ENCODE results near the gene ZBTB48. TPM values are rescaled to one million over a fixed set of nuclear protein-coding genes. Genes with fewer than 3 reads are reported as not detected.
"Not testable (repeated sequence)": the region's sequence is repeated elsewhere in the genome, so short reads cannot be mapped to it uniquely, and the experiment has no call there.

ZBTB48 gene
- total RNA-seq, 1 experiment from 2014 or later = 24.4 TPM

- Mint-ChIP-seq H3K27me3 (ENCODE audit: unreplicated experiment) (no peaks in the 10 kb centered on the region), H3K27ac (ENCODE audit: unreplicated experiment) (no peak overlapping the region), H3K9me3 (ENCODE audit: low read depth, unreplicated experiment) (no peaks in the 10 kb centered on the region), H3K36me3 (ENCODE audit: insufficient read depth, unreplicated experiment) (peaks cover 67% of the 10 kb centered on the region), H3K4me1 (ENCODE audit: low read depth, unreplicated experiment) (no peaks in the 10 kb centered on the region), H3K4me3 (ENCODE audit: low read depth, unreplicated experiment) (no peak overlapping the region)
- CTCF ChIA-PET = no interaction called here
- no peak for TF ChIP-seq CTCF (IDR thresholded peaks at IDR 0.05; ENCODE audit: unreplicated experiment)
- DNase-seq = no peak
- intact Hi-C loops (cut with micrococcal nuclease; ENCODE audit: unreplicated experiment) = no loop called here
- BruUV-seq (replicated peaks) = no TSS peak
Measured at GRCh38 chr1:6597777-6598131, 18.0 kb downstream of the ZBTB48 start.

GRCh38 chr1:6599141-6599975 is 19.6 kb downstream of the ZBTB48 start:
- no TSS peak for BruUV-seq (replicated peaks)
- H3K27ac Mint-ChIP-seq (ENCODE audit: unreplicated experiment) = peak overlapping the region; percentile 47
- intact Hi-C loops (cut with micrococcal nuclease; ENCODE audit: unreplicated experiment) = no loop called here
- TF ChIP-seq CTCF (IDR thresholded peaks at IDR 0.05; ENCODE audit: unreplicated experiment) = no peak
- H3K36me3 Mint-ChIP-seq (ENCODE audit: insufficient read depth, unreplicated experiment) = peaks cover 76% of the 10 kb centered on the region
- peak overlapping the region; percentile 87 for H3K4me3 Mint-ChIP-seq (ENCODE audit: low read depth, unreplicated experiment)
- no peaks in the 10 kb centered on the region for H3K9me3 Mint-ChIP-seq (ENCODE audit: low read depth, unreplicated experiment)
- DNase-seq = peak; percentile 39
- H3K27me3 Mint-ChIP-seq (ENCODE audit: unreplicated experiment) = no peaks in the 10 kb centered on the region
- CTCF ChIA-PET = interaction anchor here (0.6 to 2.1 kb wide), 3 partner anchors 11 to 19 kb away, joined by 3 to 5 read pairs (median 4); partner anchors contain the start of gene ZBTB48
- H3K4me1 Mint-ChIP-seq (ENCODE audit: low read depth, unreplicated experiment) = no peaks in the 10 kb centered on the region

GRCh38 chr1:6599991-6600390 is 20.2 kb downstream of the ZBTB48 start:
- CTCF ChIA-PET = interaction anchor here (0.6 to 2.1 kb wide), 3 partner anchors 11 to 20 kb away, joined by 3 to 5 read pairs (median 4); partner anchors contain the start of gene ZBTB48
- H3K4me3 Mint-ChIP-seq (ENCODE audit: low read depth, unreplicated experiment) = peak overlapping the region; percentile 87
- H3K4me1 Mint-ChIP-seq (ENCODE audit: low read depth, unreplicated experiment); H3K9me3 Mint-ChIP-seq (ENCODE audit: low read depth, unreplicated experiment); DNase-seq; H3K27me3 Mint-ChIP-seq (ENCODE audit: unreplicated experiment); BruUV-seq (replicated peaks): not testable (repeated sequence)
- peaks cover 72% of the 10 kb centered on the region for H3K36me3 Mint-ChIP-seq (ENCODE audit: insufficient read depth, unreplicated experiment)
- peak overlapping the region; percentile 96 for H3K27ac Mint-ChIP-seq (ENCODE audit: unreplicated experiment)
- intact Hi-C loops (cut with micrococcal nuclease; ENCODE audit: unreplicated experiment) = loop anchor here (10.0 kb wide), 1 partner anchor 45 kb away; the partner anchor contains the start of genes NOL9 and TAS1R1

GRCh38 chr1:6600410-6601048 is 20.7 kb downstream of the ZBTB48 start:
- no peaks in the 10 kb centered on the region for H3K9me3 Mint-ChIP-seq (ENCODE audit: low read depth, unreplicated experiment)
- H3K27ac Mint-ChIP-seq (ENCODE audit: unreplicated experiment) = peak overlapping the region; percentile 96
- H3K4me3 Mint-ChIP-seq (ENCODE audit: low read depth, unreplicated experiment) = peak overlapping the region; percentile 87
- H3K4me1 Mint-ChIP-seq (ENCODE audit: low read depth, unreplicated experiment) = no peaks in the 10 kb centered on the region
- peaks cover 67% of the 10 kb centered on the region for H3K36me3 Mint-ChIP-seq (ENCODE audit: insufficient read depth, unreplicated experiment)
- no peaks in the 10 kb centered on the region for H3K27me3 Mint-ChIP-seq (ENCODE audit: unreplicated experiment)
- BruUV-seq (replicated peaks) = TSS peak; percentile 52
- DNase-seq = no peak
- no peak for TF ChIP-seq CTCF (IDR thresholded peaks at IDR 0.05; ENCODE audit: unreplicated experiment)
- CTCF ChIA-PET = interaction anchor here (0.6 to 2.1 kb wide), 3 partner anchors 10 to 34 kb away, joined by 3 to 5 read pairs (median 4); no protein-coding TSS in a partner anchor
- intact Hi-C loops (cut with micrococcal nuclease; ENCODE audit: unreplicated experiment) = loop anchor here (10.0 kb wide), 1 partner anchor 46 kb away; the partner anchor contains the start of genes NOL9 and TAS1R1

All from Calu3 (cell line).